ENCODE data around the gene TM9SF1.

DNA sequence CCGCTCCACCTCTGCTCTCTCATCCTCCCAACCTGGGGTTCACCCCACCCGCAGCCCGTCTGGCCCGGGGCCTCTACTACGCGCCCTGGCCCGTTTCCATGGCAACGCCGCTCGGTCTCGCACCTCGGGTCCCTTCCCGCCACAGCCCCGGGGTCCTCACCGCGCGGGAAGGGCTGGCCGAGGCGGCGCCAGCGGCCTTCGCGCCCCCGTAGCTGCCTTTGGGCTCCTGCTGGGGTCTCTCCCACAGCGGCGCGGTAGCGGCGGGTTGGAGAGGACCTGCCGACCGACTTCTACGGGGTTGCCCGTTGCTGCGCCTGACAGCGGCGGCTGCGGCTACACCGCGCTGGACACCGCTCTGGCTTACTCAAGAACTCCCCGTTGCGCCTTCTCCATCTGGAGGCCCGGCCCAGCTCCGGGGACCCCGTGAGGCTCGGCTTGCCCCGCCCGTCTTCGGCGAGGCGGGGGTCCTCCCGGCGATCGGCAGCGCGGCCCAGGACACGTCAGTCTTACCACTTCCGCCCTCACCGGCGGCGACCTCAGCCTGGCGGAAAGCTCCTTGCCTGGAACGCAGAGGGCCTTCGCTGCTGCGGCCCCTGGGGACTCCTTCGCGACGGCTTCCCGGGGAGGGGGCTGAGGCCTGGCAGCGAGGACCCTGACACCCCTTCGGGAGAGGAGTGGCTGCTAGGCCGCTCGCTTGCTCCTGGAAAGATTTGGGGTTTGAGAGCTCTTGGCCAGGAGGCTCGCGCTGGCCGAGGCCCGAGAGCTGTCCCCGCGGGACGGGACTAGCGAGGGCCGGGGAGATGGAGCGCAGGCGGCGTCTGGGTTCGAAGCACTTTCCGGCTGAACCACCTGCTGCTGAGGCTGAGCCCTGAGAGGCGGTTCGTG lies at the start of gene TM9SF1:
- TF ChIP-seq, protein P1, sequence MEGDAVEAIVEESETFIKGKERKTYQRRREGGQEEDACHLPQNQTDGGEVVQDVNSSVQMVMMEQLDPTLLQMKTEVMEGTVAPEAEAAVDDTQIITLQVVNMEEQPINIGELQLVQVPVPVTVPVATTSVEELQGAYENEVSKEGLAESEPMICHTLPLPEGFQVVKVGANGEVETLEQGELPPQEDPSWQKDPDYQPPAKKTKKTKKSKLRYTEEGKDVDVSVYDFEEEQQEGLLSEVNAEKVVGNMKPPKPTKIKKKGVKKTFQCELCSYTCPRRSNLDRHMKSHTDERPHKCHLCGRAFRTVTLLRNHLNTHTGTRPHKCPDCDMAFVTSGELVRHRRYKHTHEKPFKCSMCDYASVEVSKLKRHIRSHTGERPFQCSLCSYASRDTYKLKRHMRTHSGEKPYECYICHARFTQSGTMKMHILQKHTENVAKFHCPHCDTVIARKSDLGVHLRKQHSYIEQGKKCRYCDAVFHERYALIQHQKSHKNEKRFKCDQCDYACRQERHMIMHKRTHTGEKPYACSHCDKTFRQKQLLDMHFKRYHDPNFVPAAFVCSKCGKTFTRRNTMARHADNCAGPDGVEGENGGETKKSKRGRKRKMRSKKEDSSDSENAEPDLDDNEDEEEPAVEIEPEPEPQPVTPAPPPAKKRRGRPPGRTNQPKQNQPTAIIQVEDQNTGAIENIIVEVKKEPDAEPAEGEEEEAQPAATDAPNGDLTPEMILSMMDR (IDR thresholded peaks at IDR 0.05; ENCODE audit: low read length), result no peak
- no peak for TF ChIP-seq EZH2 (optimal IDR thresholded peaks at IDR 0.05; ENCODE audit: low read depth, low read length)
